Measurements from ENCODE around the gene BAIAP2.

GRCh38 chr17:81030741-81031565, 4.0 kb upstream of the BAIAP2 start:
- TF ChIP-seq POLR2A (IDR thresholded peaks at IDR 0.05), result no peak
- TF ChIP-seq CTCF (IDR thresholded peaks at IDR 0.05 in 4 of 5, conservative IDR thresholded peaks at IDR 0.05 in 1 of 5), result no peak

All from gastrocnemius medialis (tissue), 4 donors.